K562 (cell line): Measurements from ENCODE around the gene NLRP12. TPM values are rescaled to one million over a fixed set of nuclear protein-coding genes. Genes with fewer than 3 reads are reported as not detected.

Source experiments
- ATAC-seq: fragments of 200-7000 bp; cut with Tn5 transposase; 3 replicates; pipeline ENCODE4 v1.9.1; 2020; ENCODE audit warnings: moderate library complexity
- BruUV-seq: library from RNA; stranded (reverse); fragments of 400-500 nt; replicated peaks from 2 replicates; lab custom pipeline; 2021; lab: Mats Ljungman, UMichigan
- CTCF ChIA-PET: fragments of 300-600 bp; formaldehyde crosslinking; extraction: SDS; loops from one replicate; lab custom pipeline; 2021; ENCODE audit warnings: low intra/inter-chr PET ratio; lab: Yijun Ruan, JAX
- POLR2A ChIA-PET: fragments of 300-600, 350-650 bp; sonication (Branson Sonifier 250); formaldehyde crosslinking; extraction: SDS; loops from one replicate; lab custom pipeline; 2021; ENCODE audit warnings: antibody characterized with exemption, inconsistent platforms; lab: Yijun Ruan, JAX
- DNase-seq, 4 experiments: peaks; one replicate each; pipeline versions ENCODE4 v3.0.0 to v3.0.0-alpha.2; 2011 to 2018; ENCODE audit warnings: low spot score in 3 of 4, mixed read lengths in 3 of 4; ENCODE audit errors: extremely low read depth in 1 of 4
- FAIRE-seq: peaks from 2 replicates; lab custom pipeline; 2011; peaks lifted over from hg19 to GRCh38; lab: Jason Lieb, UNC
- H2AFZ ChIP-seq: 2 replicates; pipeline ENCODE4 v1.6.0; 2011; ENCODE audit warnings: low read depth, low read length, control low read depth, inconsistent platforms
- H3K27ac ChIP-seq: fragments of 200-600 bp; 3 replicates; pipeline ENCODE4 v1.8.0; 2011; ENCODE audit warnings: low read depth, mild to moderate bottlenecking, control low read depth, inconsistent platforms, low read length, moderate library complexity, mixed read lengths; ENCODE audit errors: extremely low read depth
- H3K27me3 ChIP-seq, 2 experiments: fragments of 300-600 bp in 1 of 2; 2 replicates in 1 of 2; 3 replicates in 1 of 2; pipeline versions ENCODE4 v1.6.0 to v1.8.0; 2011; ENCODE audit warnings: inconsistent platforms in 2 of 2, low read length in 2 of 2, mild to moderate bottlenecking in 1 of 2, mixed read lengths in 1 of 2, moderate library complexity in 1 of 2; ENCODE audit not compliant: control insufficient read depth in 2 of 2, insufficient read depth in 2 of 2
- H3K36me3 ChIP-seq: fragments of 300-600 bp; 3 replicates; pipeline ENCODE4 v1.8.0; 2011; ENCODE audit warnings: mild to moderate bottlenecking, low read length, inconsistent platforms; ENCODE audit not compliant: control insufficient read depth, insufficient read depth
- H3K4me1 ChIP-seq, 2 experiments: fragments of 200-600 bp in 1 of 2; replicated peaks in 1 of 2; 2 replicates in 1 of 2; 3 replicates in 1 of 2; pipeline versions ENCODE4 v1.5.1 to v1.8.0; 2011; ENCODE audit warnings: inconsistent platforms in 2 of 2, low read length in 2 of 2, mild to moderate bottlenecking in 1 of 2, mixed read lengths in 1 of 2, moderate library complexity in 1 of 2; ENCODE audit not compliant: control insufficient read depth in 2 of 2, insufficient read depth in 2 of 2
- H3K4me2 ChIP-seq: 2 replicates; pipeline ENCODE4 v1.6.1; 2011; ENCODE audit warnings: low read length, control low read depth, inconsistent platforms, mixed read lengths; ENCODE audit not compliant: insufficient read depth
- H3K4me3 ChIP-seq: fragments of 200-600 bp; sonication (generic), shearing (Covaris generic); 2 replicates; pipeline ENCODE4 v1.5.1; 2016; ENCODE audit warnings: control low read depth, inconsistent platforms
- H3K79me2 ChIP-seq: fragments of 200-600 bp; 3 replicates; pipeline ENCODE4 v1.8.0; 2011; ENCODE audit warnings: low read length, inconsistent platforms; ENCODE audit not compliant: control insufficient read depth, insufficient read depth
- H3K9ac ChIP-seq, 2 experiments: 2 replicates each; pipeline versions ENCODE4 v1.6.0 to v1.6.1; 2011; ENCODE audit warnings: low read depth in 2 of 2, low read length in 2 of 2, control low read depth in 1 of 2, inconsistent platforms in 1 of 2, mild to moderate bottlenecking in 1 of 2, mixed read lengths in 1 of 2; ENCODE audit not compliant: insufficient read depth in 1 of 2
- H3K9me1 ChIP-seq: one replicate; pipeline ENCODE4 v1.6.0; 2011; ENCODE audit warnings: inconsistent platforms, mild to moderate bottlenecking, low read length, moderate library complexity; ENCODE audit not compliant: control insufficient read depth, insufficient read depth
- H3K9me3 ChIP-seq: replicated peaks from 2 replicates; pipeline ENCODE4 v1.5.1; 2011; ENCODE audit warnings: low read depth, low read length, inconsistent platforms; ENCODE audit not compliant: control insufficient read depth, insufficient read depth
- H4K20me1 ChIP-seq: replicated peaks from 2 replicates; pipeline ENCODE4 v1.6.1; 2011; ENCODE audit warnings: low read length, inconsistent platforms, mixed read lengths; ENCODE audit not compliant: control insufficient read depth, insufficient read depth
- E2F5 ChIP-seq: sonication (generic); formaldehyde crosslinking; IDR thresholded peaks from 2 replicates; pipeline ENCODE4 v1.8.0; 2022; ENCODE audit warnings: mild to moderate bottlenecking, missing genetic modification reagents
- MEF2D ChIP-seq: conservative IDR thresholded peaks from 2 replicates; pipeline ENCODE4 v1.6.1; 2016; ENCODE audit warnings: low read depth, missing genetic modification characterization, missing compliant biosample characterization
- TFE3 ChIP-seq: fragments of 450-650 bp; formaldehyde crosslinking; IDR thresholded peaks from 2 replicates; pipeline ENCODE4 v1.4.0; 2020; ENCODE audit warnings: mild to moderate bottlenecking, mixed read lengths
- WGBS: fragments of 100-300 bp; shearing (Covaris generic); methylation state at CpG from one replicate; pipeline ENCODE4 v1.1.6; 2016; ENCODE audit warnings: low coverage, mixed read lengths; ENCODE audit not compliant: insufficient coverage; ENCODE audit errors: missing lambda C conversion rate; 5-methylcytosine and 5-hydroxymethylcytosine counted together
- in situ Hi-C: fragments of 300-500 bp; cut with MboI; formaldehyde crosslinking; loops from 4 replicates; pipeline ENCODE4 v1.15.0; 2018; ENCODE audit warnings: inconsistent platforms, mixed read lengths
- intact Hi-C: fragments of 100-400 bp; cut with micrococcal nuclease; formaldehyde crosslinking; loops from 2 replicates; pipeline ENCODE4 v1.14.2; 2022
- polyA plus RNA-seq, 8 experiments: library from polyadenylated mRNA; depleted of rRNA in 4 of 8; stranded (reverse) in 5 of 8; unstranded in 3 of 8; fragments of >200 nt; fragmentation: Nextera tagmentation in 2 of 8; fragmentation: Illumina TruSeq in 1 of 8; extraction: Ambion mirVana in 2 of 8; extraction: Trizol in 1 of 8; gene quantifications; 2 replicates each; pipeline versions ENCODE4 v1.2.1 to v1.2.3, GENCODE V29; 2011 to 2014; ENCODE audit warnings: inconsistent platforms in 1 of 8, missing spikeins in 1 of 8
- total RNA-seq, 7 experiments: library from RNA; depleted of rRNA in 6 of 7; stranded (reverse); fragments of >200 nt in 6 of 7; fragmentation: Illumina TruSeq in 2 of 7; extraction: Trizol in 2 of 7; gene quantifications; 2 replicates each; pipeline versions ENCODE4 v1.2.1 to v1.2.3, GENCODE V29; 2011 to 2021; ENCODE audit warnings: low replicate concordance in 1 of 7

NLRP12 gene
- total and polyA plus RNA-seq, 9 of the 15 experiments (the other 6 are each of a cell fraction or from before 2014, with no cell fraction given) = not detected

GRCh38 chr19:53849237-53849676 is 25.1 kb upstream of the NLRP12 start:
- in situ Hi-C loops (no loop called here), intact Hi-C loops (loop anchor here (10.0 kb wide), 1 partner anchor 54 kb away; no protein-coding TSS in a partner anchor)
- H3K9me1 ChIP-seq = no peaks in the 10 kb centered on the region
- no peak overlapping the region for H3K4me3 ChIP-seq
- no peak for ATAC-seq
- WGBS = 6% methylated on average over 11 of the region's 11 CpGs
- no TSS peak for BruUV-seq
- no peak for FAIRE-seq
- ChIA-PET CTCF (no interaction called here), POLR2A (no interaction called here)
- H3K36me3 ChIP-seq = no peaks in the 10 kb centered on the region
- peaks cover 3 to 23% of the 10 kb centered on the region in 2 experiments; a peak in 4 of 5 replicates for H3K27me3 ChIP-seq
- DNase-seq = no peak
- no peak for TF ChIP-seq E2F5 (CRISPR knock-in tag)
- peak; percentile 39; the same call in 1 of the 2 replicates for TF ChIP-seq TFE3 (CRISPR knock-in tag)
- TF ChIP-seq MEF2D (tag) = peak; percentile 65
- no peaks in the 10 kb centered on the region for H3K9me3 ChIP-seq
- no peaks in the 10 kb centered on the region for H3K79me2 ChIP-seq
- no peak overlapping the region for H2AFZ ChIP-seq
- H4K20me1 ChIP-seq = no peaks in the 10 kb centered on the region; the same call in 1 of the 2 replicates
- H3K4me2 ChIP-seq = no peak overlapping the region
- no peaks in the 10 kb centered on the region; a peak in 1 of 5 replicates for H3K4me1 ChIP-seq
- no peak overlapping the region for H3K27ac ChIP-seq
- H3K9ac ChIP-seq = no peak overlapping the region
